ENCODE measurements around the gene ANXA8.
"Not testable (repeated sequence)": the region's sequence is repeated elsewhere in the genome, so short reads cannot be mapped to it uniquely, and the experiment has no call there.

ANXA8 gene

DNA sequence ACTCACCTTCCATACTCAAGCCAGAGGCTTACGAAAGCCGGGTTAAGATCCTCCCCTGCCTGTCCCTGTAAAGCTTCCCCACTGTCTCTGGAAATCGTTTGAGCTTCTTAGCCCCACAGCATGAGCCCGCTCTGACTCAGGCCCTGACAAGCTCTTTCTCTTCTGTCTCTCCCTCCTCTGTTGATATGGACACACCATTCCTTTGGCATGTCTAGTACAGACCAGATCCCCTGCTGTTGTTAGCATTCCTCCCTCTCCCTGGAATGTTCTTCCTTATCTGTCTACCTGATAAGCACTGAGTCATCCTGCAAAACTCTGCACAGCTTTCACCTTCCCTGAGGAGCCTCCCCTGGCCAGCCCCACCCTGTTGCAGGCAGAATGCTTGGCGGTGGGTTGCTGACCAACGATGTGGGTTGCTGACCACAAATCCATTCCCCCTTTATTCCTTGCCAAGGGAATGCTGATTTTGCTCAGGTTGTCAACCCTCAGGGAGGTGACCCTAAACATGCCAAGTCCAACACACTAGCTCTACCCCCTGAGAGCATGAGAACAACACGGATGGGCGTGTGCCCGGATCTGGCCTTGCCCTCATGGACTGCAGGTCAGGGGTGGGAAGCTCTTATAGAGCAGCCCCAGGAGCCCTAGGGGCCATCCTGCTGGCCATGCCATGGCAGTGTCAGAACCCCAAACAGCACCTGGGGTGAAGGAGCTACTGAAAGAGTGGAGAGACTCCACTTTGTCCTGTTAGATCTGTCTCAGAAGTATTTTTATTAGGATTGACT is 21.1 kb downstream of the ANXA8 start:
- DNase-seq = not testable (repeated sequence)

DNA sequence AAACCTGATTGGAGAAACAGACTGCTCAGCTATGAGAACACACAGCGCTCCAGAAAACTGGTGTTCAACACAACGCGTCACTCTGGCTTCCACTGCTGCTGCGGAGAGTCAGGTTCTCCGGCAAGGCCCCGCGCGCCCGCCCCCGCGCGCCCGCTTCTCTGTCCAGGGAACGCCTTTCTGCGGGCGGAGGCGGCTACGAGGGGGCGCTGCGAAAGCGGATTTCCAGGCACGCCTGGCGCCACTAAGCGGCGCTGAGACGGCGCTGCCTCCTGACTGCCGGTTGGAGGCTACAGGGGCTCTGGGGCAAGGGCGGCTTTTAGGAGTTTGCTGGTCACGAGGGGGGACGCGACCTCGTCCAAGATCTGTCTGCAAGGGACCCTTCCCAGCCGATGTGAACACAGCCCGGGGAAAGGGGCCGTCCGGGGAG is 22.6 kb downstream of the ANXA8 start:
- not testable (repeated sequence) for DNase-seq

DNA sequence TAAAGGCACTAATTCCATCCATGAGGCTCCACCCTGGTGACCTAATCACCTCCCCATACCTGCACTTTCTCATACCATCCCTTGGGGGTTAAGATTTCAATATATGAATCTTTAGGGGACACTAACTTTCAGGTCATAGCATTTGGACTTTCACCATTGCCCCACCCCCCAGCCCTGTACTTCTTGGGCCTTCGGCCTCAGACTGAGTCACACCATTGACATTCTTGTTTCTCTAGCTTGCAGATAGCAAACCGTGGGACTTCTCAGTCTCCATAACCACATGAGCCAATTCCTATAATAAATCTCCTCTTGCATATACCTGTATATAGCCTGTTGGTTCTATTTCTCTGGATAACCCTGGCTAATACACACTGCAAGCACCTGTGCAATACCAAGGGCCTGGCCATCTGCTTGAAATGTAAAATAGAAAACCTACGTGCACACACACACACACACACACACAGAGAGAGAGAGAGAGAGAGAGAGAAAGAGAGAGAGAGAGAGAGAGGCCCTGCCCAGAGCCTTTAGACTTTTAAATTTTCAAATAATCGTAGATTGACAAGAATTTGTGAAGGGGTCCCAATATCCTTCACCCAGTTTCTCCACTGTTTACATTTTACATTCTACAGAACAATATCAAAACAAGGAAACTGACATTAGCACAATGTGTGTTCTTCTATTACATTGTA is 25.3 kb downstream of the ANXA8 start:
- no peak for DNase-seq

DNA sequence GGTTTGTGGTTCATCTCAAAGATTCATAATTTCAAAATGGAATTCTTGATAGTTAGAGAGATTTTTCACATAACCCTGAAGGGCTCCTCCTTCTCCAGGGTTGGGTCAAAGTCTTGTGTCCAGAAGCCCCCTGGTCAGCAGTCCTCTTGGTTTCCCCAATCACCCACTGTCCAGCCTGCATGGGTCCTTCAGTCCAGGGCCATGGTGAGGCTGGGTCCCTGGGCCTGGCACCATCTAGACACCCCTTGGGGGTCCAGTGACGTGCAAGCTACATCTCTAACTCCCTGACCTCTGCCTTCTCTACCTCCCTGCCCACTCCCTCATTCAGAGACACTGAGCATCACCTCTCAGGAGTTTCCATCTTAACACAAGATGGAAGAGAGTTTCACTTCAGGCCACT is 26.1 kb downstream of the ANXA8 start:
- DNase-seq = no peak

DNA sequence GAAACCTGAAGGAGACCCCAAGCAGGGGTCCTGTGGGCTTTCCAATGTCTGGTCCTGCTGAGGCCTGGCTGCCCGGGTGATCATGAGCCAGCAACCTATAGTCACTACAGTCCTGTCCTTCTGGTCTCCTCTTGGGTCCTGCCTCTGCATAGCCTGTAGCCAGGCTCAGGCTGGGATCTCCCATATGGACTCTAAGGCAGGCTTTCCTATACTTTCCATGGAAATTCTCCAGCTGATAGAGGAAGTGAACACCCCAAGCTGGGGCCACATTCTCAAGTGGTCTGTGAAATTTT is 26.4 kb downstream of the ANXA8 start:
- no peak for DNase-seq

DNA sequence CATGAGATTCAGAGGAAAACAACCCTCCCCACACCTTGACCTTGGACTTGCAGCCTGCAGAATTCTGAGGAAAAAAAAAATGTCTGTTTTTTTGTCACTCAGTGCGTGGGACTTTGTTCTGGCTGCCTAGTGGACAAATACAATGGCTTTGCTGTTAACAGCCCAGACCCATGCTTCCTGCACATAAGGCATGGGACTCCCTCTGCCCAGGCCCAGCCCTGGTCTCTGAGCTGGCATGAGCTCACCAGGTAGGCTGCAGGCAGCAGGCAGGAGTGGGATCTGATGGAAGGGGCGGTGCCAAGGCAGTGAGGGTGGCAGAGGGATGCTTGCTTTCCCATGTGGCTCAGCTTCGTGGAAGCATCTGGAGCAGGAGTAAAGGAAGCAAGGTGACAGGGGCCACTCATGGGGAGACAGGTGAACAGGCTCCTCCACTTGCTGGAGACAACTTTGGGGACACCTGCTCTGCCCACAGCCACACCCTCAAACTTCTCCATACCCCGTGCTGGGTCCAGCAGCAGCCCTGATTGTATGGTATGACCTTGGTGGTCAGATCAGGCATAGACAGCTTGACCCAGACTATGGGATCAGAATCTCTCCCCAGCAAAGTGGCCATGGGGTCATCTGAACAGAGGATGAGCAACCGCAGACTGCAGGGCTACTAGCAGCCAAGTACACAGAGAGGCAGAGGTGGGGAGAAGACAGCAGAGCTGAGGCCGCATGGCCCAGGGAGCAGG is 27.0 kb downstream of the ANXA8 start:
- no peak for DNase-seq

DNA sequence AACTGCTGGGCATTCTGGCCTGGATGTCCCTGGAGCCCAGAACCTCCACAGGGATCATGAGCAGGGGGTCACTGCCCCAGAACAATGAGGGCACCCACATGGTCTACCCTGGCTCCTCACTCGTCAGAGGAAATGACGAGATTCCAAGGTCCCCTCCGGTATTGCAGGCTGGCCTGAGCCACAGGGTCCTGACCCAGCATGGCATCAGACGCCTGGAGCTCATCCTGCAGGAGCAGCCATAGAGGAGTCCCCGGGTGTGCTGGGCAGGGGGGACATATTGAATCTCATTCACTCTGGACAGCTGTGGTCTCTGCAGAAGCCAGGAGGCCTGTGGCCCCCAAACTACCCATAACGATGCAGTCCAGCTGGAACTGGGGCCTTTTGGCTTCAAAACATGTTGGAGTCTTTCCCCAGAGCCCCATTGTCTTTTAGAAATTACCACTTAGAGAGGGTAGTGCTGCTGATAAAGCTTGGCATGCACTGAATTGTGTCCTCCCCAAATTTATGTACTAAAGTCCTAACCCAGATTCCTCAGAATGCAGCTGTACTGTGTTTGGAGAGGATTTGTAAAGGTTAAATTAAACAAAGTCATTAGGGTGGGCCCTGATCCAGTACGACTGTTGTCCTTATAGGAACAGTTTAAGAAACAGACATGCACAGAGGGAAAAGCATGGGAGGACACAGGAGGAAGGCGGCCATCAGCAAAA is 27.7 kb downstream of the ANXA8 start:
- DNase-seq = no peak

DNA sequence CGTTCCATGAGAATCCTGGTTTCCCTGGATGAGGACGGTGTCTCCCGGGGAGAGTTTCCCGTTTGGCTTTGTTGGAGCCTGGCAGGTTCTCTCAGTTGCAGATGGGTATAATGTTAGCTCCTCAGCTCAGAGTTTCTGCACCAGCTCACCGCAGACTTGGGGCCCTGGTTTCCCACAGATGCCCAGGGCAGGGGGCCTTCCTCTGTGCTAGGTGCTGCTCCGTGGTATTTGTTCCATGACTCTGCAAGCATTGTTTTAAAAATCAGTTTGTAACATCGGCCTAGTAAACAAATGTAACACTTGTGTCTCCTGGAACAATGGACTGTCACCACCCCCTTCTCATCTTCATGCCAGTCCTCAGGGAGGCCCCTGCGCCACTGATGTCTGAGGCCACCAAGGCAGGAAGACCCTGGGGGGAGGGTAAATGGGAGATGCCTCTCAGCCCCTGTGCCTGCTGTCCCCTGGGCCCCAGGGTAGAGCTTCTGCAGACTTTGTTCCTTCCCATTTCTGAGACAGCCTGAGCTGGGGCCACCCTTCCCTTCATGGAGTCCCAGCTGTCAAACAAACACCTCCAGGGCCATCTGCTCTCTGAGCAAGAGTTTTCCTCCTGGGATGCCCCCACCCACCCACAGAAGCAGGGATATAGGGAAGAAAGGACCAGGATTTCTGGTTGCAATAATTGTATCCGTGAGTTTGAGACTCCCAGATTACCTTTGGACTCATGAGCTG is 28.4 kb downstream of the ANXA8 start:
- DNase-seq = not testable (repeated sequence)

DNA sequence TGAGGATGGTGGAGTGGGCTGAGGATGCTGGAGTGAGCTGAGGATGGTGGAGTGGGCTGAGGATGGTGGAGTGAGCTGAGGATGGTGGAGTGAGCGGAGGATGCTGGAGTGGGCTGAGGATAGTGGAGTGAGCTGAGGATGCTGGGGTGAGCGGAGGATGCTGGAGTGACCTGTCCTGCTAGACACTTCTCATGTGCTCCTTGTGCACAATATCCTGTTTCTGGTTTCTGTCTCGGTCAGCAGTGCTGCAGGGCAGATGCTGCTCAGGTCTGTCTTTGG is 29.2 kb downstream of the ANXA8 start:
- no peak for DNase-seq

DNA sequence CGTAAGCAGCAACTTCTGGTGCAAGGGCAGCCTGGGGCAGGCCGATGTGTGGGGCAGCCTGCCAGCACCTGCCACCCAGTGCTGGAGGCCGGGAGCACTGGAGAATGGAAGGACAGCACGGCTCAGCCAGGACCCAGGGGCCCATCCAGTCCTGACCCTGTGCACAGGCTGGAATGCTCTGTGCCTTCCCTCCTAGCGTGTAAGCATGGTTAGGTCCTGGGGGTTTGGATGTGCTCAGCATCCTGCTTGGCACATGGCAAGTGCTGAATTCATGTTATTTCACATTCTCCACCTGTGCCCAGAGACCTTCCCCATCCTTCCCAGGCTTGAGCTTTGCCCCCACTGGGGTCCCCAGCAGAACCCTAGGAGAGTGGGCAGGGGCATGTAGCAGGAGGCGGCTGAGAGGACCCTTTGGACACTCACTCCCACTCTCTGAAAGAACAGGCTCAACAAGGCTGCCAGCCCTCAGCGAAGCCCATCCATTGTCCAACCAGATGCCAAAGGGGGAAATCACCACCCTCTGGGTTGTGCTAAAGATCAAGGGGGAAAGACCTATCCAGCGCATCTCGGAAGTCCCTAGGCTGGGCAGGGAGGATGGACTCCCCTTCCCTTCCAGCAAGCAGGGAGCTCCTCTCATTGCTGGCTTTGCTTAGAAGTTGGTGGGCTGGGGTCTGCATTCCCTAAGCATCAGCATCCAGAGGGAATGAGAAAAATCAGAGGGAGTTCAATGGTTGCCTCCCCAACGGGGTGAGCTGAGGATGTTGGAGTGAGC is 29.7 kb downstream of the ANXA8 start:
- DNase-seq = no peak

DNA sequence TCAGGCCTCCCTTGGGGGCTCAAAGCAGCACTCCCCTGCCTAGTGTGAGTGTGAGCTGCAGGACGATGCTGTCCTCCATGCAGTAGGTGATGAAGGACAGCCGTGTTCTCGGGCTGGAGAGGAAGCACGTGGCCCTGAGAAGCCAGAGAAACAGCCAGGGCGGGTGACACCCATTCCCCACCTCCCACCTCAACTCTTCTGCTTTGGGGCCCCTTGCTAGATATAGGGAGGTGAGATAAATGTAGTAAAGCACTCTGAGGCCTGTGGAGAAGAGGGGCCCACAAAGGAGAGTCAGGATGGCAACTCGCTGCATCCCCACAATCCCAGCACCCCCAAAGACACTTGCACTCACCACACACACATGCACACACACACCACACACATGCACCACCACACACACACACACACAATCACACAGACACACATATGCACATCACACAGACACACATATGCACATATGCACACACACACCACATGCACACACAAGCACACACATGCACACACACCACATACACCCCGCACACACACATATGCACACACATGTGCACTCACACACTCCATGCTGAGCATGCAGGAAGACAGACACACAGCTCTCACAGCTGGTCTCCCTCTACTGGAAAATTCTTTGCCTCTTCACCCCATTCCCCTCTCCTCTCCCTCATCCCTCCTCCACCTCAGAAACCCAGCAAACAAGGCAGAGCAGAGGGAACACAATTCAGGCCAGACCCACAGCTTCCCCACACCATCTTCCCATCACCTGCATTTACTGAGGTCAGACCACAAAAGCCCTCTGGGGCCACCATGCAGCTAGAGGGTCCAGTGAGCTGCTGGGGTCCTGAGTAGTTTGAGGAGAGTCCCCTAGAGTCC is 30.5 kb downstream of the ANXA8 start:
- no peak for DNase-seq

DNA sequence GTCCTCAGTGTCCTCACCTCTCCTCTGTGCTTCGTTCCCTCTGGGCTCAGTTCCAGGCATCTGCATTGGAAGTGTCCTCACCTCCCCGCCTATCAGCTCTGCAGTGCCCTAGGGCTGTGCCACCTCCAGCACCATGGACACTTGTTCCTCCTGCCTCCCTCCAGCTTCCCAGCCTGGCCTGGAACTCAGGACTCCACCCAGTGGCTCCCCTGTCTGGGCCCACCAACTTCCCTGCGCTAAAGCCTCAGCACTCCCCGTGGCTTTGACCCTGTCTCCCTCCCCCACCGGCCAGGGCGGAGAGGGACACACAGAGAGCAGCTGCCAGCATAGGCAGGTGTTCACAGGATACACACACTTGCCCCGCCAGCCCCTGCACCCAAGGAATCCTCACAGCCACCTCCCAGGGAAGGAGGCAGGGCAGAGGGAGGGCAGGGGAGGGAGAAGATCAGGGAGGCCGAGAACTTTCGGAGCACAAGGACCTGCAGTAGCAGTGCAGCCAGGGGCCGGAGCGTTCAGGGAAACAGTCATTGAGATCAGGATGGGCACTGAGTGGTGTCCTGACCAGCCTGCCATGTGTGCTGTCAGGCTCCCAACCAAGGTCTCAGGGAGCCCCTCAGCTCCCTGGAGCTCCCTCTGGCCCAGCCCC is 31.3 kb downstream of the ANXA8 start:
- DNase-seq = no peak

DNA sequence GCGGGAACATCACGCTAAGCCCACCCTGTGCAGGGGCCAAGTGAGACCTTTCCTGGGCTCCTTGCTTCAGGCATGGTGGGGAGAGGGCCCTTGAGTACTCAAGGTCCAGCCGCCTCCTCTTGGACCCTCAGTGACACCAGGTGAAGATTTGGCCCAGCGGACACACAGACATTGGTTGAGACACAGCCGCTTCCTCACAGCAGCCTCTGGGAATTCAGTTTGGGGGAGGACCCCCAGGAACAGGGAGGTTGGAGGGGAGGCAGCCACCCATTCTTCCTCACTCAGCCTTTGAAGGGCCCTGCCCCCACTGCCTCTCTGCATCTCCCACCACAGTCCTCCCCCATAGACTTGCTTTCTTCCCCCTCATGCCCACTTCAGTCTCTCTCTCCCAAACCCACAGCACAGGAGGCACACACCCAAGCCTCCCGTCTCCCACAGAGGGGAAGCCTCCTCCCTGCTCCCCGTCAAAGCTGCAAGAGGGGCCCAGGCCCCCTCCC is 31.9 kb downstream of the ANXA8 start:
- no peak for DNase-seq

DNA sequence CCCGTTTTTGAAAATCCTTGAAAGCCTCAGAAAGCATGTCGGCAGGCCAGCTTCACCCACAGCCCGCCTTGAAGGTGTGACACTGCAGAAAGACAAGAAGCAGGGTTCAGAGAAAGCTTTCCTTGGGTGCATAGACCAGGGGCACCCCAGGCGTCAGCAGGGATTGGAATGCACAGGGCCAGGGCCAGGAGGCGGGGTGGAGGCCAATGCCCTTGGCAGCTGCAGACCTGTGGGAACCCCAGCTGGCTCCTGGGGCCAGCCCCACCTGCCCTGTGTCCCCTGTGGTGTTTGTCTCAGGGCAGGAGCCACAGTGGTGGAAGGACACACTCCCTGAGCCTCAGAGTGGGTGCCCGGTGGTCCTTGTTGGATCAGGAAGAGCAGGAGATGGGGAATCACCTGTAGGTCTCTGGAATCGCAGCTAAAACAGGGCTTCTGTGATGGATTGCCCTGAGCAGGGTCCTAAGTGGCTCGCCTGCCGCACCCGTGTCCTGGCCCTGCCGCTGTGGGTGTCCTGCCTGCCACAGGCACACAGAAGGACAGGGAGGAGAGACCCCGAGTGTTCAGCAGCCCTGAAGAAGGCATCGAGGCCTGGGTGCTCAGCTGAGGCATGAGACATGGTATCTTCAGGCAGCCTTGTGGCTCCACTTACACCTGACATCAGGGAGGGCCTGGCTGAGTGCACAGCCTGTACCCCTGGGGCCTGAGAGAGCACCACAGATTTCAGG is 32.5 kb downstream of the ANXA8 start:
- no peak for DNase-seq

DNA sequence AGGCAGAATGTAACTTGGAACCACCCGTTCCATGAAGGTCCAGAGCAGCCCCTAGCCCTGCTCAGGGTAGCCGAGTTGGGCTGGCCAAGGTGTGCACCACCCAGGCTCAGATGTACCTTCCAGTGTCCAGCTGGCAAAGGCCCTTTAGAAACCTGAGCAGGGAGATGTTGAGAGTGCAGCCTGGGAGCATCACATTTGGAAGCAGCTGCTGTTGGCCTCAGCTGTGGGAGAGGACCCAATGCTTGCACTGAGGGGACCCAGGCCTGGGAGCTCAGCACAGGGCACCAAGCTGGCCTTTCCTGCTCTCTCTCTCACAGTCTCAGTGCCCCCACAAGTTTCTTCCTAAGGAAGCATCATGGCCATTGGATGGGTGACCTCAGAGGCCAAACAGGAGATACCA is 33.5 kb downstream of the ANXA8 start:
- DNase-seq = no peak

DNA sequence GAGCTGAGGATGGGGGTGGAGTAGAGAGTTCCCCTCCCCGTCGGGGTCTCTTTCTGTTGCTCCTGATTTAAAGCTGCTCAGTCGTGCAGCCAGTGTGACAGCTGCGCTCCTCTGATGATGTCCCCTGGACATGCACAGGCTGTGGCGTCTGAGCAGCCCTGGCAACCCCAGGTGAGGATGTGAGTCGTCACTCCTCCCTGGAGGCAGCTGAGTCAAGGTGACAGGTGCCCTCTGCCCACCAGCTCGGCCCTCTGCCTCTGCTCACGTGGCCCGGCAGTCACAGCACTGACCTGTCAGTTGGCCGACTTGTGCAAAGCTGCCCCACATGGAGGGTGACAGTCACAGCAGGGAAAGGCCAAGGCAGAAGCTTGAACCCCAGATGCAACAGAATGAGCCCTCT is 33.9 kb downstream of the ANXA8 start:
- DNase-seq = no peak

DNA sequence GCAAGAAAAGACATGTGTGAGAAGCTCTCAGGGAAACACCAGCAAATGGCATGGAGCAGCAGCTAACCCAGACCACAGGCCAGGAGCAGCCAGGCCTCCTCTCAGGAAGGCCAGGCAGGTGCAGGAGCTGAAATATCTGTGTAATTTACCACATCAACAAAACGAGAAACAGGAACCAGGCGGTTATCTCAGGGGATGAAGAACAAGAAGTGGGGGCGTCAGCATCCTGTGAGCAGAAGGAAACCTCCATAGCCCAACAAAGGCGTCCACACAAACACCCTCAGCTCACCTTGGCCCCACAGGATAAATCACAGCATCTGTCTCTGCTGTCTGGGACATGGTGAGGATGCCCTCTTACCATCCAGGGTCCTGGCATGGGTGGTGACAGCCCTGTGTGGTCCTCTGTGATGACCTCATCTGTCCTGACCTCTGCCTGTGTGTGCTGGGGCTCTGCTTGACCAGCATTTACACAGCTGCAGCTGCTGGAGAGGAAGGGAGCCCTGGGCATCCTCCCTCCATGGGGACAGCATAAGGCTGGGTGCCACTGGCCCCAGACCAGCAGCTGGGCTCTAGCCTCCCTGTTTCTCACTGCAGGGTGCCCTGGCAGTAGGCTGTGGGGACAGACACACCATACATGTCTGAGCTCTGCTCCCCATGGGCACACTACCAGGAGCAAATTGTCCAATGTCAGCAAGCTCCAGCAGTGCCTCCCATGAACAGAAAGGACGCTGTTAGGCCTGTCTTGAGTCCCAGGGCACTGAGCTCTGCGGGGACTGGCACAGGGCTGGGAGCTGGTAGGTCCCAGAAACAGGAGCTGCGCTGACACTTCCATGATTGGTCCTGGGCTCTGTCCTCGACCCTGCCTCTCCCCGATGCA is 34.6 kb downstream of the ANXA8 start:
- no peak for DNase-seq

DNA sequence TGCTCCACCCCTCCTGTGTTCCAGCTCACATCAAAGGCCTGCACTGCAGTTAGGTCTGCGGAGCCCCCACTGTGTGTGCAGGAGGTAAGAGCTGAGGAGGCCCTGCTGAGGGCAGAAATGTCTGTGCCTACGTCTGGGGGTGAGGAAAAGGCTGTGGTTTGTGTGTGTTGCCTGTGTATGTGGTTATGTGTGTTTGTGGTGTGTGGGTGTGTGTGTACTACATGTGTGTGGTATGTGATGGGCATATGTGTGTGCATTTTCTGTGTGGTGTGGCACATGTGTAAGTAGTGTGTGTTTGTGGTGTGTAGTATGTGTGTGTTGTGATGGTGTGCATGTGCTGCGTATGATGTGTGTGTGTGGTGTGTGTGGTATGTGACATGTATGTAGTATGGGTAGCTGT is 36.2 kb downstream of the ANXA8 start:
- DNase-seq = no peak

DNA sequence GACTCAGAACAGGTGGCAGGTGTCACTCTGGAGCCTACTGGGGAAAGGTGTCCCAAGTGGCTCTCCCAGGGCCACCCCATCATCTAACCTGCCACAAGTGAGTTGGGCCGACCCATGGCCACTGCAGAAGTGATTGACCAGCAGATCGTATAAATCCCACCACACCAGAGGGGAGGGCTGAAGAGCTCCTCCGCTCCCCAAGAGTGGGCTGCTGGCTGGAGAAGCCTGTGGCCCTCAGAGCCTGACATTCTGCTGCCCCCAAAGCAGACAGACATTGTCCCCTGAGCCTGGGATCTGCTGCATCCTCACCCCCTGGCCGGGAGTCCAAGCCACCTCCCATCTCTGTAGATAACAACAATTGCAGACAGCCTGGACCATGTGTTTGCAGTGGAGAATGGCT is 36.7 kb downstream of the ANXA8 start:
- DNase-seq = no peak

Data from CD4-positive, alpha-beta T cell treated with Interleukin-12 subunit alpha and Interleukin-12 subunit beta, for 1 hour (primary cell).